ENCODE measurements around the gene RNU6-1. TPM values are rescaled to one million over a fixed set of nuclear protein-coding genes. Genes with fewer than 3 reads are reported as not detected.

The RNU6-1 gene
- total RNA-seq, 1 donor, result not detected

DNA sequence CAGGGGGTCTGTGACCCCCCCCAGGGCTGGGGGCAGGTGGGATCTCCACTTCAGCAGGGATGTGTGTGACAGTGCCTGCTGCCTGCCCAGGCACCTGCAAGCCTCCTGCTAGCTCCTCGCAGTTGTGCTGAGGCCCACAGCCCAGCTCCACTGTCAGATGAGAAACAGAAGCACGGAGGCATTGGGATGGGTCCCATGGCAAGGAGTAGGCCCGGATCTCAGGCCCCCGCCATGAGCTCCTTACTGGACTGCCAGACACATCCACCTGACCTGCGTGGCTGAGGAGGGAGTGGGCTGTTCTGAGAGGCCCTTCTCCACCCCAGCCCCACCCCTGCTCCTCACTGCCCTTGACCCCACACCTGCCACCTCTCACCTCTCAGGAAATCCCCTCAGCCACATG, 32.7 kb downstream of the RNU6-1 start:
- Histone ChIP-seq H3K4me1 (ENCODE audit: insufficient read depth, low read length) (no peaks in the 10 kb centered on the region), H3K9me3 (ENCODE audit: low read depth, low read length) (no peaks in the 10 kb centered on the region), H3K27me3 (ENCODE audit: insufficient read depth, low read length) (no peaks in the 10 kb centered on the region), H3K4me3 (ENCODE audit: low read length) (no peak overlapping the region)

DNA sequence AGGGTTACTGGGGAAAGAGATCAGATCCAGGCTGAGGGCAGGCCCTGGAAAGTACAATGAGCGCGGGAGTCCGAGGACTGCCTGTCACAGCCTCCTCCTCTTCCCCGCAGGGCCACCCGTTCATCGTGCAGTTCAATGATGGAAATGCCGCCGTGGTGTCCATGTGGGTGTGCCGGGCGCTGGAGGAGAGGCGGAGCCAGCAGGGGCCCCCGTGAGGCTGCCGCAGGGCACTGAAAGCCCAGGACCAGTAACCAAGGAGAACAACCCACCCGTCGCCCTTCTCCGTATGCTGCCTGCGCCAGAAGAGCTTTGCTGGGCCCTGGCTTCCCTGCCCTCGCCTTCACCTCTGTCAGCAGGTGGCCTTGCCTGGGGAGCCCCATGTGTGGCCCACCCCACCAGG, 33.3 kb downstream of the RNU6-1 start:
- no peaks in the 10 kb centered on the region for H3K9me3 ChIP-seq (ENCODE audit: low read depth, low read length)
- H3K4me3 ChIP-seq (ENCODE audit: low read length), result no peak overlapping the region
- no peaks in the 10 kb centered on the region for H3K27me3 ChIP-seq (ENCODE audit: insufficient read depth, low read length)
- H3K4me1 ChIP-seq (ENCODE audit: insufficient read depth, low read length), result no peaks in the 10 kb centered on the region

DNA sequence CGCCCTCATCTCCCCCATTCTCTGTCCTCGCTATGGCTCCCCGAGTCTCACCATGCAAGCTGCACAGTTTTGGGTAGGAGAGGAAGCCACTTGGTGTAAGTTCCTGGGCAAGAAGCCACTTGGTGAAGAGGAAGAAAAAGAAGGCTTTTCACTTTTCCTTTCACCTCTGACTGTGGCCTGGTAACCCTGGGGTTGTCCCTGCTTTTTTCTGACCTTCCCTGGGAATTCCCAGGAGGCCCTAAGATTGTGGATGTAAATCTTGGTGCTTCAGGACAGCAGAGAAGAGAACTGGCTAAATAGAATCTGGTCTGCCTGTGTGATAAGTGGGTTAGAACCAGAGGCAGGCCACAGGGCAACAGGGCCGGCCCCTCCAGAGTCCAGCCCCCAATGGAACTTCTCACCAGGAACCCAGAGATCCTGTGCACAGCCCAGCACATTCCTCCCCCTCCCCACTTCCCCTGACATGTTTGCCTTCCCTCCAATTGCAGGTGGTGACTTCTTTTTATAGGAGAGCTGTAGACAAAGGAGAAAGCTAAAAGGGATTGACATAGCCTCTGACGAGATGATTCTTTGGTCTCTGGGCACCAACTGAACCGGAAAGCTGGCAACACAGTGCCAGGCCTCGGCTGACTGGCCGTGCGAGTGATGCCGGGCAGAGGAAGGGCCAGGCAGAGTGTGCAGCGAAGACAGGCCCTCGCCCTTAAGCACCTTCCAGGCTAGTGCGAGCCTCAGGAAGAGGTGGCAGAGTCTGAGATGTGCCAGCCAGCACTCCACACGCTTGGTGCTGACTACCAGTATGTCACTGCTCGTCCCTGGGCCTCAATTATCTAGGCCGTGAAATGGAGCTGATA, 34.0 kb downstream of the RNU6-1 start:
- H3K4me1 ChIP-seq (ENCODE audit: insufficient read depth, low read length), result no peaks in the 10 kb centered on the region
- H3K9me3 ChIP-seq (ENCODE audit: low read depth, low read length), result no peaks in the 10 kb centered on the region
- H3K4me3 ChIP-seq (ENCODE audit: low read length), result no peak overlapping the region
- H3K27me3 ChIP-seq (ENCODE audit: insufficient read depth, low read length), result no peaks in the 10 kb centered on the region

DNA sequence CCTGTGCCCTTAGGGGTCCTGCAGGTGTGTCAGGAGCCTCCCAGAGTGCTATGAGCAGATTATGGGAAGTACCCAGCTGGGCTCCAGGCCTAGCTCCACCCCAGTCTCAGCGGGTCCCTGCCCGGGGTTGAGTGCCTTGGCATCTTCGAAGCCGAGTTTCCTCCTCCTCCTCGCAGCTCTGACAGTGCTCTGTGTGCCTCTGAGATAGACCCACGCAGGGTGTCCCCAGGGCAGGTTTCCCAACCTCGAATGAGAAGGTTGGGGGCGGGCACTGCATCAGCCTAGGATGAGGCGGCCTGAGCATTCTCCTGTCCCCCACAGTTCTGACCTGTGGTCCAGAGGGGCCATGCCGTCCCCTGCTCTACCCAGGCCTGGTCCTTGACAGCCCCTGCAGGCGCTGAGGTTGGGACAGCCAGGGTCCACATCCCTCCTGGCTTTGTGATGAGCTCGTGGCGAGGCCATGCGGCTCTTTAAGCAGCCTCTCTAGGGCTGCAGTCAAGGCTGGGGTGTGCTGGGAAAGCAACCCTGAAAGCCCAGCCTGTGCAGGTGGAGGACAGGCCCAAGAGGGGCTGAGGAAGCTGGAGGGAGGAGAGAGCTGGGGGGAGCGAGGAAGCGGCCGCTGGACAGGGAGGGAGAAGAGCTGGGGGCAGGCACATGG, 34.7 kb downstream of the RNU6-1 start:
- Histone ChIP-seq H3K9me3 (ENCODE audit: low read depth, low read length) (no peaks in the 10 kb centered on the region), H3K4me3 (ENCODE audit: low read length) (no peak overlapping the region), H3K4me1 (ENCODE audit: insufficient read depth, low read length) (no peaks in the 10 kb centered on the region), H3K27me3 (ENCODE audit: insufficient read depth, low read length) (no peaks in the 10 kb centered on the region)

DNA sequence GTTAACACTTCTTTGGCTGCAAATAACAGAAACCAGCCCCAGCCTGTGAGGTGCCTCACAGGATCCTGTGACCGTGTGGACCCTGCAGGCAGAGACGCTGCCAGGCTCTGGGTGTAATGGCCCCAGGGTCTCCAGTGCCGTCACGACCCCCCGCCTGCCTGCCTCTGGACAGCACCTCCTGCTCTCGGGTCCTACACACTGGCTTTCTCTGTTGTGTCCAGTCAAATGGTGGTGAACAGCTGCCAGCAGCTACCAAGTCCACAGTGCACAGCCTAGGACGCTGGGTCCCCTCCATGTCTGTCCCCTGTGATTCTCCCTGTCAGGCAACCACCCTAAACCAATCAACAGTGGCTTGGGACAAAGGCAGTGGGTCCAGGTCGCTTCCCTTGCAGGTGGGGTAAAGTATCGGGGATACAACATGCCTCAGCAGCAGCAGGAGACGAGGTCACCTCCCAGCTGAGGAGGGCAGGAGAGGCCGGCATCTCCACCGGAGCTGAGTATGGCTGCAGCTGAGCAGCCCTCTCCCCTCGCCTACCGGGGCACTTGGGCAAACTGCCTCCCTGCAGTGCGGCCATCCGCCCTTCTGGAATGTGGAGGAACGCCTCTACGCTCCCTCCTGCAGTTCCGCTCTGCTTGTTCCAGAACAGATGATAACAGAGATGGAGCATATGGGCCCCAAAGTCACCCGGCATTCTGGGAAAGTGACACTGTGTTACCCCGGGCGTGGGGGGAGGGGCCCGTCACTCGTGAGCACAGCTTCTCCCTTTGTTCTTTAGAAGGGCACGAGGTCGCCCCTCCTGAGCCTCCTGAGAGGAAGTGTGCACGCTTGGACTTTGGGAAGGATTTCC, 35.6 kb downstream of the RNU6-1 start:
- no peaks in the 10 kb centered on the region for H3K4me1 ChIP-seq (ENCODE audit: insufficient read depth, low read length)
- no peak overlapping the region for H3K4me3 ChIP-seq (ENCODE audit: low read length)
- no peaks in the 10 kb centered on the region for H3K27me3 ChIP-seq (ENCODE audit: insufficient read depth, low read length)
- H3K9me3 ChIP-seq (ENCODE audit: low read depth, low read length), result no peaks in the 10 kb centered on the region

DNA sequence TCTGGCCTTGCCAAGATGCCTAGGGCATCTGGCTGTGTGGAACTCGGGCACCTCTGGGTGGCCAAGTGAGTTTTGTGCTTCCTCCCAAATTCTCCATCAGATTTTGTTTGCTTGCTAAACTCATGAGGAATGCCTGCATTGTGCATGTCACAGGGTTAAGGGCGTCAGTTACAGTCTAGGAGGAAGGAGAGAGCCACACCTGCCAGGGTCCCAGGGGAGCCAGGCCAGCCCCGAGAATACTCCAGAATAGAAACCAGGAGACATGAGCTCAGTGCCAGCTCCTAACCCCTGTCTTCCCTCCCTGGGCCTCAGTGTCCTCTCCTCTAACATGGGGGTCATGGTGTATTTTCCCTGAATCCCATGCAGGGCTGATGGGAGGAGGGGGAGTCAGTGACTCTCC, 36.5 kb downstream of the RNU6-1 start:
- H3K4me1 ChIP-seq (ENCODE audit: insufficient read depth, low read length), result no peaks in the 10 kb centered on the region
- H3K27me3 ChIP-seq (ENCODE audit: insufficient read depth, low read length), result no peaks in the 10 kb centered on the region
- H3K4me3 ChIP-seq (ENCODE audit: low read length), result no peak overlapping the region
- H3K9me3 ChIP-seq (ENCODE audit: low read depth, low read length), result no peaks in the 10 kb centered on the region

DNA sequence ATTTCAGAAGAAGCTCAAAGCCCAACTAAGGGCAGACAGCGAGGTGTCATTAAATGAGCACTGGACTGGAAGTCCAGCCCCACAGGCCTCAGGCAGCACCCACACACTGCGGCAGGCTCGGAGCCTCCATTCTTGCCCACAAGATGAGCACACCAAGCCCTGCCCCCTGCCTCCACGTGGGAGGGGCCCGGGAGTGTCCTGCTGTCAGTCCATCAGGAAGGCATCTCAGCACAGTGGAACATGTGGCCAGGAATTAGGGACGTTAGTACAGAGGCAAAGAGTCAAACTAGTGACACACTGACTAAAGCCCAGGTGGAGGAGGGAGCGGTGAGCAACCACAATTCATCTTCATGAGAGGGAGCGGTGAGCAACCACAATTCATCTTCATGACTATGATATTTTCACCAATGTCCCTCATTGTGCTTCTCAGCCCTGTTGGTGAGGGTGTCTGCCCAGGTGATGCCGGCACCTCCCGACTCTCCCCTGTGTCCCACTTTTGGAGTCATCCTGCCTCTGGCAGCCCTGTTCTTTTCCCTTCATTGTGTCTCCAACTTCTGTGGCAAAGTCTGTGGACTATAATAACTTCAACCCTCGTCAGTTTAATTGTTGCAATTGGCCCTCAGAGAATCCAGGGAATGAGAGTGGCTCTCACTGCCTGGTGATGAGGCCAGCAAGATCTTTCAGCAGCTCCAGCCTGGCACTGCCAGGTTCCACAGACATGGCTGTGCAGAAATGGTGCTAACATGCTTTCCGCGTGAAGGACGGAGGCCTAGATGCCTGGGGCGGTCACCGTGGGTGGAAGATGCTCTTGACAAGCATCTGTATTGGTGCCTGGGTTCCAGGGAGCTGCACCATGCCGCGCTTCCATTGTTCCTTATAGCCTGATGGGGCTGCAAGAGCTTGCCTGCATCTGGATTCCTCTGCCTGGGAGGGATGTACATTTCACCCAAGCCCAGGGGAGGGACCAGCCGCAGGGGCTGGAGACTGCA, 37.6 kb downstream of the RNU6-1 start:
- Histone ChIP-seq H3K4me3 (ENCODE audit: low read length) (no peak overlapping the region), H3K27me3 (ENCODE audit: insufficient read depth, low read length) (no peaks in the 10 kb centered on the region), H3K9me3 (ENCODE audit: low read depth, low read length) (no peaks in the 10 kb centered on the region), H3K4me1 (ENCODE audit: insufficient read depth, low read length) (no peaks in the 10 kb centered on the region)

DNA sequence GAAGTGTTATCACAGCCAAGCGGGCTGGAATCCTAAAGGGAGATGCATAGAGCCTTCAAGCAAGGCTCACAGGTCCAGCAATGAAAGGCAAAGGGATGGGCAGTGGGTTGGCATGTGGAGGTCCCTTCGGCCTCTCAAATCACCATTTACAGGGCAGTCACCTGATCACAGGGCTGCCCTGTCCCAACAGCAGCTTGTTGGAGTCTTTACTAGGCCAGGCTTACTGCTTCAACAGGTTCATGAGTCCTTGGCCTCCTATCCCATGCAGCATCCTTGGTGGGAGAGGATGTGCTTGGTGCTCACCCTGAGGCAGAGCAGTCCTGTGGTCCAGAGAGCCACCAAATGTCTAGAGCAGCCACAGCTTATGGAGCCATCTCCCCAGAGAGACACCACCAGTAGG, 38.7 kb downstream of the RNU6-1 start:
- no peaks in the 10 kb centered on the region for H3K27me3 ChIP-seq (ENCODE audit: insufficient read depth, low read length)
- no peaks in the 10 kb centered on the region for H3K4me1 ChIP-seq (ENCODE audit: insufficient read depth, low read length)
- H3K4me3 ChIP-seq (ENCODE audit: low read length), result no peak overlapping the region
- no peaks in the 10 kb centered on the region for H3K9me3 ChIP-seq (ENCODE audit: low read depth, low read length)

DNA sequence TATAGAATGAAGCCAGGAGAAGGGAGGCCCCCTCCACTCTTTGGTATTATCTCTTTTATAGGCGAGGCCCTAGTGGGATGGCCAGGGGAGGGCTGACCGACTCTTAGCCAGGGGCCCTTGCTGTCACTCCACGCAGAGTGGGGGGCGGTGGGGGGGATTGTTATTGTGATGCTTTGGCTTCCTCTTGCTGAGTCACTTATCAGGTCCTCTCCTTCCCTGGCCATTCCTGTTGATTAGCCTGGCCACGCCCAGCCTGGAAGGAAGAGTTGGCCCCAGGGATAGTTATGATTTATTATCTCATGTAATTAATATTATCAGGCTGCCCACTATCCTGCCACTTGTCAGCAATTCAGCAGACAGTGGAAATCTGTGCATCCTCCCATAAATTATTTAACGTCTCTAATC, 40.0 kb downstream of the RNU6-1 start:
- peaks cover 8% of the 10 kb centered on the region for H3K9me3 ChIP-seq (ENCODE audit: low read depth, low read length)
- H3K27me3 ChIP-seq (ENCODE audit: insufficient read depth, low read length), result no peaks in the 10 kb centered on the region
- H3K4me1 ChIP-seq (ENCODE audit: insufficient read depth, low read length), result no peaks in the 10 kb centered on the region
- H3K4me3 ChIP-seq (ENCODE audit: low read length), result no peak overlapping the region

DNA sequence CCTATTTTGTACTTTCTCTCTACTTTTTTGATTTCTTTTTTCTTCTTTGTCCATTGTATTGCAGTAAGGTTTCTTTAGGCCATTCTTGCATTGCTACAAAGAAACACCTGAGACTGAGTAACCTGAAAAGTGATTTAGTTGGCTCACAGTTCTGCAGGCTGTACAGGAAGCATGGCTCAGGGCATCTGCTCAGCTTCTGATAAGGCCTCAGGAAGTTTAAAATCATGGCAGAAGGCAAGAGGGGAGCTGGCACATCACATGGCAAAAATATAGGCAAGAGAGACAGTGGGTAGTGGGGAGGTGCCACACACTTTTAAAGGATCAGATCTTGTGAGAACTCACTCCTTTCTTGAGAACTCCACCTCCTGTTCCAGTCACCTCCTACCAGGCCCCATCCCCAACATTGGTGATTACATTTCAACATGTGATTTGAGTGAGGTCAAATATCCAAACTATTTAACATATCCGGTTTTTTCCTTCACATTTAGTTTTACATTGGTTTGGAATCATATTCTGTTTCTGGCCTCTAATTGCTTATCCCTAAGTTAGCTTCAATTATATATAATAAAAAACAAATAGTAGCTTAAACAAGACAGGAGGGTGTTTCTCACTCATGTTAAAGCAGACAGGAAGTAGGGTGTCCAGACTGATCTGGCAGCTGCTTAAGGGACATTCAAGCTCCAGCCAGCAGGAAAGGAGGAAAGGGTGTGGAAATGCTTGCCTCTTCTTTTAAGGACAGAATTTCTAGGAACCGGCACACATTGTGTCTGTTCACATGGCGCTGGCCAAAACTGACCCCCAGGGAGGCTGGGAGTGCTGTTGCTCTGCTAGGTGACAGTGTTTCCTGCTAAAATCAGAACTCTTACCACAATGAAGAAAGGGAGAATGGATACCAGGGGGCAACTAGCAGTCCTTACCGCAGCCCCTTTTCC, 43.4 kb downstream of the RNU6-1 start:
- Histone ChIP-seq H3K27me3 (ENCODE audit: insufficient read depth, low read length) (no peaks in the 10 kb centered on the region), H3K4me1 (ENCODE audit: insufficient read depth, low read length) (no peaks in the 10 kb centered on the region), H3K4me3 (ENCODE audit: low read length) (no peak overlapping the region), H3K9me3 (ENCODE audit: low read depth, low read length) (peaks cover 9% of the 10 kb centered on the region)

DNA sequence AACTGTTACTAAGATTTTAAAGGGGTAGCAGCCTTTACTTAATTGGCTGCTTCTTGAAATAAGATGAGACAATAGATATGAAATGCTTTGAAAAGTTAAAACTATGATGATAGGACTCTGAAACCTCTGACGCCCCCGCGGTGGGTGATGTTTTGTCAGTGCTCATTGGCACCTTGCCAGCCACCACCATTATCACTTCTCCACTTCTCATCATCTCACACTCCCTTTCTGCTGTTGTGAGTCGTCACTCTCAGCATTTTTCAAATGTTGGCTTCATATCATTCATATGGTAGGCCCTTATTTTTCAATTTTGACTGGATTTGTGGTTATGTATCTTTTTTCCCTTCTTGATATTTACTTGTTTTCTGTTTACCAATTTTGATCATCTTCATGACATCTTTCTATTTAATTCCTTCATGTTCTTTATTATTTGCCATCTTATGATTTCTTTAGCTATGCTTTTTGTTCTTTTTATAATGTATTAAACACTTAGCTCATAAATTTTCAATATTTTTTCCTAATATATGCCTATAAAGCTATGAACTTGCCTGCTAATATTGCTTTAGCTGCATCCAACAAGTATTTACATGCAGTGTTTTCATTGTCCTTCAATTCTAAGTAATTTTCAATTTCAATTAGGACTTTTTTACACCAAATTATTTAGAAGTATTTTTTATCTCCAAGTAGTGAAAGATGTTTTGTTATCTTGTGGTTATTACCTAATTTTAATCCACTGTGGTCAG, 44.8 kb downstream of the RNU6-1 start:
- no peaks in the 10 kb centered on the region for H3K4me1 ChIP-seq (ENCODE audit: insufficient read depth, low read length)

DNA sequence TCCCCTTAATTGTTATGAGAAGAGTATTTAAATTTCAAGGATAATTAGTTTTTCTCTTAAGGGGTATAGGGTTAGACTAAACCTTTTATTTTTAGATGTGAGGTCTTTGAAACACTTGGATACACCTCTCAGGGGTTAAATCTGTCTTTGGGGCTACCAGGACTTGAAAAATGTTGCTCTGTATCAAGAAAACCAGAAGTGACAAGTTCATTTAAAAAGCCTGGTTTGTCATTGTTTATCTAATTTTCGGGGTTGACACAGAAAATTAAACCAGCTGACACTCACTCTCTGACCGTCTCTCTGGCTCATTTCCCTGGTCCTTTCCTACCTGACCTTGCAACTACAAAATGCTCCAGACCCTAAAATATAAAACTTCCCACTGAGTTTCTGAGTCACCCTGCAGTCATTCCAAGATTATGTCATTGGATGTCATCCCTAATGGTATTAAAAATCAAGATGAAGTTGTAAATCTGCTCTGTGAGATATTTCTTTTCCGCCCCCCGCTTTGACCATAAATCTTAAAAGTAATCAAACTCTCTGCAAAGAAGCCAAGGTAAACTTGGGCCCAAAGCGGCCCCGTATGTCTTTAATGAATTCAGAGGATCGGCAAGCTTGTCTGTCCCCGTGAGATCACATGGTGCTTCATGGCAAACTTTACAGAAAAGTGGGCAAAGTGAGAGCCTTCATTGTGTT, 47.4 kb downstream of the RNU6-1 start:
- H3K9me3 ChIP-seq (ENCODE audit: low read depth, low read length), result peaks cover 9% of the 10 kb centered on the region
- H3K4me3 ChIP-seq (ENCODE audit: low read length), result no peak overlapping the region
- H3K27me3 ChIP-seq (ENCODE audit: insufficient read depth, low read length), result no peaks in the 10 kb centered on the region
- H3K4me1 ChIP-seq (ENCODE audit: insufficient read depth, low read length), result no peaks in the 10 kb centered on the region

More for the DNA sequence above, 44.8 kb downstream of the RNU6-1 start:
- Histone ChIP-seq H3K9me3 (ENCODE audit: low read depth, low read length) (peaks cover 9% of the 10 kb centered on the region), H3K27me3 (ENCODE audit: insufficient read depth, low read length) (no peaks in the 10 kb centered on the region), H3K4me3 (ENCODE audit: low read length) (no peak overlapping the region)

Data from mononuclear cell (primary cell).